ENCODE results near the gene GPR39.

DNA sequence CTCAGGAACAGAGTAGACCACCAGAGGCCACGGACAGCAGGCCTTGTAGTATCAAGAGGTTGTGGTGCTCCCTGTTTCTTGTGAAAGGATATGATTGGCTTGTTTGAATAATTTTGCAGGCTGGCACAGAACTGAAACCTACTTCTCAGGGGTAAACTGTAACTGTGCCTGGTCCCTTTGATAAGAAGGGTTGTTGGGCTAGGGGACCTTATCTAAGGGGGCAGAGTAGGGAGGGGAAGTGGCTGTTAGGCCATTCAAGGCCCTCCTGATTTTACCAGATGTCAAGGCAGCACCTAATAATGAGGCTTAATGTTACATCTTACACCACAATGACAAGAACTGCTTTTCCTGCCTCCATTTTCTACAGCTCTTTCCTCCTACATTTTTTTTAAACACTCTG, 45.6 kb downstream of the GPR39 start:
- TF ChIP-seq EZH2phosphoT487 (IDR thresholded peaks at IDR 0.05; ENCODE audit: borderline replicate concordance, low read depth, low read length), result no peak
- TF ChIP-seq, protein P1, sequence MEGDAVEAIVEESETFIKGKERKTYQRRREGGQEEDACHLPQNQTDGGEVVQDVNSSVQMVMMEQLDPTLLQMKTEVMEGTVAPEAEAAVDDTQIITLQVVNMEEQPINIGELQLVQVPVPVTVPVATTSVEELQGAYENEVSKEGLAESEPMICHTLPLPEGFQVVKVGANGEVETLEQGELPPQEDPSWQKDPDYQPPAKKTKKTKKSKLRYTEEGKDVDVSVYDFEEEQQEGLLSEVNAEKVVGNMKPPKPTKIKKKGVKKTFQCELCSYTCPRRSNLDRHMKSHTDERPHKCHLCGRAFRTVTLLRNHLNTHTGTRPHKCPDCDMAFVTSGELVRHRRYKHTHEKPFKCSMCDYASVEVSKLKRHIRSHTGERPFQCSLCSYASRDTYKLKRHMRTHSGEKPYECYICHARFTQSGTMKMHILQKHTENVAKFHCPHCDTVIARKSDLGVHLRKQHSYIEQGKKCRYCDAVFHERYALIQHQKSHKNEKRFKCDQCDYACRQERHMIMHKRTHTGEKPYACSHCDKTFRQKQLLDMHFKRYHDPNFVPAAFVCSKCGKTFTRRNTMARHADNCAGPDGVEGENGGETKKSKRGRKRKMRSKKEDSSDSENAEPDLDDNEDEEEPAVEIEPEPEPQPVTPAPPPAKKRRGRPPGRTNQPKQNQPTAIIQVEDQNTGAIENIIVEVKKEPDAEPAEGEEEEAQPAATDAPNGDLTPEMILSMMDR (conservative IDR thresholded peaks at IDR 0.05; ENCODE audit: low read length), result no peak
